HepG2 (cell line): Measurements from ENCODE around the gene POLN. TPM values are rescaled to one million over a fixed set of nuclear protein-coding genes. Genes with fewer than 3 reads are reported as not detected.

Experiments used
- EZH2 ChIP-seq: conservative IDR thresholded peaks from 2 replicates; pipeline ENCODE4 v1.6.1; 2012; ENCODE audit warnings: mild to moderate bottlenecking, low read depth, low read length, moderate library complexity
- GATAD1 ChIP-seq: IDR thresholded peaks from 2 replicates; pipeline ENCODE4 v1.6.1; 2016; ENCODE audit warnings: missing genetic modification reagents, missing compliant biosample characterization
- KDM6A ChIP-seq: IDR thresholded peaks from 2 replicates; pipeline ENCODE4 v1.6.1; 2016; ENCODE audit warnings: low read depth
- MIXL1 ChIP-seq: IDR thresholded peaks from 2 replicates; pipeline ENCODE4 v1.6.1; 2016
- NFE2L2 ChIP-seq: fragments of 150-350 bp; IDR thresholded peaks from 2 replicates; pipeline ENCODE4 v1.6.1; 2014; ENCODE audit warnings: low read length
- PHF8 ChIP-seq: sonication (generic); formaldehyde crosslinking; IDR thresholded peaks from 2 replicates; pipeline ENCODE4 v1.5.0; 2020; ENCODE audit warnings: missing genetic modification reagents
- RBFOX2 ChIP-seq: fragments of 200-400 bp; formaldehyde crosslinking; IDR thresholded peaks from 2 replicates; pipeline ENCODE4 v1.6.1; 2017; ENCODE audit warnings: low read depth, mild to moderate bottlenecking, low read length
- SALL1 ChIP-seq: sonication (generic); formaldehyde crosslinking; IDR thresholded peaks from 2 replicates; pipeline ENCODE4 v1.8.0; 2022; ENCODE audit warnings: mild to moderate bottlenecking, missing genetic modification reagents
- TCF7L2 ChIP-seq: IDR thresholded peaks from 2 replicates; pipeline ENCODE4 v1.6.1; 2011; ENCODE audit warnings: mild to moderate bottlenecking, low read depth, low read length, moderate library complexity
- ZBTB8A ChIP-seq: sonication (generic); formaldehyde crosslinking; IDR thresholded peaks from 2 replicates; pipeline ENCODE4 v1.4.0; 2020; ENCODE audit warnings: mild to moderate bottlenecking, low read depth, missing genetic modification reagents, borderline replicate concordance
- ZKSCAN1 ChIP-seq: fragments of 150-350 bp; IDR thresholded peaks from 2 replicates; pipeline ENCODE4 v1.6.1; 2014; ENCODE audit warnings: low read length
- ZNF724P ChIP-seq: sonication (generic); formaldehyde crosslinking; IDR thresholded peaks from 2 replicates; pipeline ENCODE4 v1.8.0; 2022; ENCODE audit warnings: missing genetic modification reagents, borderline replicate concordance
- ZNF75D ChIP-seq: sonication (generic); formaldehyde crosslinking; IDR thresholded peaks from 2 replicates; pipeline ENCODE4 v1.8.1; 2023; ENCODE audit warnings: missing genetic modification reagents, mild to moderate bottlenecking, borderline replicate concordance
- polyA plus RNA-seq, 8 experiments: library from polyadenylated mRNA; depleted of rRNA in 3 of 8; stranded (reverse) in 7 of 8; unstranded in 1 of 8; fragments of >200 nt; fragmentation: Illumina TruSeq in 4 of 8; extraction: Trizol in 4 of 8; gene quantifications; 2 replicates each; pipeline versions ENCODE4 v1.2.1 to v1.2.3, GENCODE V29; 2011 to 2016; ENCODE audit warnings: low read depth in 4 of 8, missing spikeins in 1 of 8, mixed read lengths in 1 of 8; ENCODE audit not compliant: insufficient read depth in 1 of 8
- total RNA-seq, 5 experiments: library from RNA; depleted of rRNA; stranded (reverse); fragments of >200 nt; fragmentation: Illumina TruSeq; extraction: Trizol; gene quantifications; 2 replicates each; pipeline ENCODE4 v1.2.3, GENCODE V29; 2016; ENCODE audit warnings: low read depth in 1 of 5
- TF ChIP-seq, protein P1 (sequence below): IDR thresholded peaks from 2 replicates; pipeline ENCODE4 v1.4.0; 2020; ENCODE audit warnings: mild to moderate bottlenecking, missing genetic modification reagents
- TF ChIP-seq, protein P2 (sequence below): sonication (generic); formaldehyde crosslinking; IDR thresholded peaks from 2 replicates; pipeline ENCODE4 v1.4.0; 2020; ENCODE audit warnings: missing genetic modification reagents, borderline replicate concordance
- TF ChIP-seq, protein P3 (sequence below): sonication (generic); formaldehyde crosslinking; IDR thresholded peaks from 2 replicates; pipeline ENCODE4 v1.5.1; 2020; ENCODE audit warnings: mild to moderate bottlenecking, missing genetic modification reagents, moderate library complexity
- TF ChIP-seq, protein P4 (sequence below): sonication (generic); formaldehyde crosslinking; IDR thresholded peaks from 2 replicates; pipeline ENCODE4 v1.4.0; 2020; ENCODE audit warnings: mild to moderate bottlenecking, missing genetic modification reagents

Gene POLN
- total and polyA plus RNA-seq, 2 of the 13 experiments (the other 11 are each of a cell fraction or from before 2014, with no cell fraction given), result 0.93 to 1.5 TPM

DNA sequence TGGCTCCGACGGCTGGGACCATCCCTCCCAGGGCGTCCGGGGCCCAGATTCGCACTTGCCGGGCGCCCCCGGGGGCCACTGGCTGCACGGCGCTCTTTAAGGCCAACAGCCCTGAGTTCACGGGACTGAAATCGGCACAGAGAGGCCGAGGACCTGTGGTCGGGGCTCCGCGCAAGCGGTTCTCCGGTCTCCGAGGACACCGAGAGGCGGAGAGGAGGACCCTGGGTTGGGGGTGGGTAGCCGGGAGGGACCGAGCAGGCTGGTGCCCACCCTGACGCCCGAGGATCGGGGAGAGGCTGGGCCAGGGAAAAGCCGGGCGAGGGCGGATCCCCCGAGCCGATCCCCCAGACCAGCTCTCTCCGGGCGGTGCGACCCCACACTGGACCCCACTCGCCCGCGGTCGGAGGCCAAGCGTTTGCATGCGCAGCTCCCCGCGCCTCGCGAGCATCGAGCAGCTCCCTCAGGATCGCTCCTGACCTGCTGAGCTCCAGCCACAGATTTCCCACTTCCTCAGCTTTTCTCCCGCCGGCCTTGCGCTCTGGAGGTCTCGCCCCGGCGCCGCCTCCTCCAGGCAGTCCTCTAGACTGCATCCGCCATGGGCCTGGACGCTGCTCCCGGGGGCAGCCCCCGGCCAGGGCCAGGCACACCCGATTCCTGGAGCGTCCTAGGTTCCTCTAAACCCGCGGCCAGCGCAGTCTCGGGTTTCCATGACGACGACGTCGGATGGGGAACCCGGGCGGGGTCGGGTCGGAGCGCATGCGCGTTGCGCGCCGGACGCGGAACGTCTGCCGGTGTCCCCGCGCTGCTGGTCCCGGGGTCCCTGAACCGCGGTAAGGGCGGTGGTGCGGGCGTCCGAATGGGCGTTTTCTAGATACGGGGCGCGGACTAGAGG lies 200.4 kb downstream of the POLN start (continued):
- no peak for TF ChIP-seq ZBTB8A (CRISPR knock-in tag)
- TF ChIP-seq TCF7L2, result no peak
- TF ChIP-seq, protein P1, sequence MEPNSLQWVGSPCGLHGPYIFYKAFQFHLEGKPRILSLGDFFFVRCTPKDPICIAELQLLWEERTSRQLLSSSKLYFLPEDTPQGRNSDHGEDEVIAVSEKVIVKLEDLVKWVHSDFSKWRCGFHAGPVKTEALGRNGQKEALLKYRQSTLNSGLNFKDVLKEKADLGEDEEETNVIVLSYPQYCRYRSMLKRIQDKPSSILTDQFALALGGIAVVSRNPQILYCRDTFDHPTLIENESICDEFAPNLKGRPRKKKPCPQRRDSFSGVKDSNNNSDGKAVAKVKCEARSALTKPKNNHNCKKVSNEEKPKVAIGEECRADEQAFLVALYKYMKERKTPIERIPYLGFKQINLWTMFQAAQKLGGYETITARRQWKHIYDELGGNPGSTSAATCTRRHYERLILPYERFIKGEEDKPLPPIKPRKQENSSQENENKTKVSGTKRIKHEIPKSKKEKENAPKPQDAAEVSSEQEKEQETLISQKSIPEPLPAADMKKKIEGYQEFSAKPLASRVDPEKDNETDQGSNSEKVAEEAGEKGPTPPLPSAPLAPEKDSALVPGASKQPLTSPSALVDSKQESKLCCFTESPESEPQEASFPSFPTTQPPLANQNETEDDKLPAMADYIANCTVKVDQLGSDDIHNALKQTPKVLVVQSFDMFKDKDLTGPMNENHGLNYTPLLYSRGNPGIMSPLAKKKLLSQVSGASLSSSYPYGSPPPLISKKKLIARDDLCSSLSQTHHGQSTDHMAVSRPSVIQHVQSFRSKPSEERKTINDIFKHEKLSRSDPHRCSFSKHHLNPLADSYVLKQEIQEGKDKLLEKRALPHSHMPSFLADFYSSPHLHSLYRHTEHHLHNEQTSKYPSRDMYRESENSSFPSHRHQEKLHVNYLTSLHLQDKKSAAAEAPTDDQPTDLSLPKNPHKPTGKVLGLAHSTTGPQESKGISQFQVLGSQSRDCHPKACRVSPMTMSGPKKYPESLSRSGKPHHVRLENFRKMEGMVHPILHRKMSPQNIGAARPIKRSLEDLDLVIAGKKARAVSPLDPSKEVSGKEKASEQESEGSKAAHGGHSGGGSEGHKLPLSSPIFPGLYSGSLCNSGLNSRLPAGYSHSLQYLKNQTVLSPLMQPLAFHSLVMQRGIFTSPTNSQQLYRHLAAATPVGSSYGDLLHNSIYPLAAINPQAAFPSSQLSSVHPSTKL, result no peak
- TF ChIP-seq, protein P2, sequence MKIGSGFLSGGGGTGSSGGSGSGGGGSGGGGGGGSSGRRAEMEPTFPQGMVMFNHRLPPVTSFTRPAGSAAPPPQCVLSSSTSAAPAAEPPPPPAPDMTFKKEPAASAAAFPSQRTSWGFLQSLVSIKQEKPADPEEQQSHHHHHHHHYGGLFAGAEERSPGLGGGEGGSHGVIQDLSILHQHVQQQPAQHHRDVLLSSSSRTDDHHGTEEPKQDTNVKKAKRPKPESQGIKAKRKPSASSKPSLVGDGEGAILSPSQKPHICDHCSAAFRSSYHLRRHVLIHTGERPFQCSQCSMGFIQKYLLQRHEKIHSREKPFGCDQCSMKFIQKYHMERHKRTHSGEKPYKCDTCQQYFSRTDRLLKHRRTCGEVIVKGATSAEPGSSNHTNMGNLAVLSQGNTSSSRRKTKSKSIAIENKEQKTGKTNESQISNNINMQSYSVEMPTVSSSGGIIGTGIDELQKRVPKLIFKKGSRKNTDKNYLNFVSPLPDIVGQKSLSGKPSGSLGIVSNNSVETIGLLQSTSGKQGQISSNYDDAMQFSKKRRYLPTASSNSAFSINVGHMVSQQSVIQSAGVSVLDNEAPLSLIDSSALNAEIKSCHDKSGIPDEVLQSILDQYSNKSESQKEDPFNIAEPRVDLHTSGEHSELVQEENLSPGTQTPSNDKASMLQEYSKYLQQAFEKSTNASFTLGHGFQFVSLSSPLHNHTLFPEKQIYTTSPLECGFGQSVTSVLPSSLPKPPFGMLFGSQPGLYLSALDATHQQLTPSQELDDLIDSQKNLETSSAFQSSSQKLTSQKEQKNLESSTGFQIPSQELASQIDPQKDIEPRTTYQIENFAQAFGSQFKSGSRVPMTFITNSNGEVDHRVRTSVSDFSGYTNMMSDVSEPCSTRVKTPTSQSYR (CRISPR knock-in tag), result no peak
- TF ChIP-seq, protein P3, sequence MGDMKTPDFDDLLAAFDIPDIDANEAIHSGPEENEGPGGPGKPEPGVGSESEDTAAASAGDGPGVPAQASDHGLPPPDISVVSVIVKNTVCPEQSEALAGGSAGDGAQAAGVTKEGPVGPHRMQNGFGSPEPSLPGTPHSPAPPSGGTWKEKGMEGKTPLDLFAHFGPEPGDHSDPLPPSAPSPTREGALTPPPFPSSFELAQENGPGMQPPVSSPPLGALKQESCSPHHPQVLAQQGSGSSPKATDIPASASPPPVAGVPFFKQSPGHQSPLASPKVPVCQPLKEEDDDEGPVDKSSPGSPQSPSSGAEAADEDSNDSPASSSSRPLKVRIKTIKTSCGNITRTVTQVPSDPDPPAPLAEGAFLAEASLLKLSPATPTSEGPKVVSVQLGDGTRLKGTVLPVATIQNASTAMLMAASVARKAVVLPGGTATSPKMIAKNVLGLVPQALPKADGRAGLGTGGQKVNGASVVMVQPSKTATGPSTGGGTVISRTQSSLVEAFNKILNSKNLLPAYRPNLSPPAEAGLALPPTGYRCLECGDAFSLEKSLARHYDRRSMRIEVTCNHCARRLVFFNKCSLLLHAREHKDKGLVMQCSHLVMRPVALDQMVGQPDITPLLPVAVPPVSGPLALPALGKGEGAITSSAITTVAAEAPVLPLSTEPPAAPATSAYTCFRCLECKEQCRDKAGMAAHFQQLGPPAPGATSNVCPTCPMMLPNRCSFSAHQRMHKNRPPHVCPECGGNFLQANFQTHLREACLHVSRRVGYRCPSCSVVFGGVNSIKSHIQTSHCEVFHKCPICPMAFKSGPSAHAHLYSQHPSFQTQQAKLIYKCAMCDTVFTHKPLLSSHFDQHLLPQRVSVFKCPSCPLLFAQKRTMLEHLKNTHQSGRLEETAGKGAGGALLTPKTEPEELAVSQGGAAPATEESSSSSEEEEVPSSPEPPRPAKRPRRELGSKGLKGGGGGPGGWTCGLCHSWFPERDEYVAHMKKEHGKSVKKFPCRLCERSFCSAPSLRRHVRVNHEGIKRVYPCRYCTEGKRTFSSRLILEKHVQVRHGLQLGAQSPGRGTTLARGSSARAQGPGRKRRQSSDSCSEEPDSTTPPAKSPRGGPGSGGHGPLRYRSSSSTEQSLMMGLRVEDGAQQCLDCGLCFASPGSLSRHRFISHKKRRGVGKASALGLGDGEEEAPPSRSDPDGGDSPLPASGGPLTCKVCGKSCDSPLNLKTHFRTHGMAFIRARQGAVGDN (CRISPR knock-in tag), result peak; percentile 63
- TF ChIP-seq ZKSCAN1, result no peak
- no peak for TF ChIP-seq ZNF75D (CRISPR knock-in tag)
- TF ChIP-seq MIXL1 (CRISPR knock-in tag), result no peak
- TF ChIP-seq PHF8 (CRISPR knock-in tag), result peak; percentile 48; the same call in 1 of the 2 replicates
- TF ChIP-seq ZNF724P (CRISPR knock-in tag), result no peak
- no peak for TF ChIP-seq KDM6A (CRISPR knock-in tag)
- TF ChIP-seq SALL1 (CRISPR knock-in tag), result peak; percentile 8; the same call in 1 of the 2 replicates
- no peak for TF ChIP-seq NFE2L2
- TF ChIP-seq, protein P4, sequence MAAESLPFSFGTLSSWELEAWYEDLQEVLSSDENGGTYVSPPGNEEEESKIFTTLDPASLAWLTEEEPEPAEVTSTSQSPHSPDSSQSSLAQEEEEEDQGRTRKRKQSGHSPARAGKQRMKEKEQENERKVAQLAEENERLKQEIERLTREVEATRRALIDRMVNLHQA, result no peak
- TF ChIP-seq RBFOX2, result peak; percentile 54
- TF ChIP-seq EZH2, result peak; percentile 94
- TF ChIP-seq GATAD1 (CRISPR knock-in tag), result 0 out of 2 replicates have a peak, but pooled peaks have one; percentile 28
